Breast epithelium (tissue), 3 donors: Measurements from ENCODE around the gene C6orf118.

Experiments
- CTCF ChIP-seq, 3 donors: fragments of 450-650 bp; IDR thresholded peaks; one replicate each; pipeline ENCODE4 v1.5.1; 2016 to 2017; ENCODE audit warnings: antibody characterized with exemption in 3 of 3, mild to moderate bottlenecking in 3 of 3, moderate library complexity in 3 of 3
- POLR2AphosphoS5 ChIP-seq, 3 donors: sonication (generic); formaldehyde crosslinking; IDR thresholded peaks; one replicate each; pipeline ENCODE4 v1.6.1; 2017; ENCODE audit warnings: antibody characterized with exemption in 3 of 3

GRCh38 chr6:165292657-165293056, 16.7 kb downstream of the C6orf118 start:
- no peak for TF ChIP-seq CTCF (IDR thresholded peaks at IDR 0.05)
- no peak for TF ChIP-seq POLR2AphosphoS5 (IDR thresholded peaks at IDR 0.05)
